Hematopoietic multipotent progenitor cell treated with erythropoietin and hydrocortisone succinate and interleukin-3 and kit ligand, for 4 days (in vitro differentiated cells): ENCODE measurements around the gene SLC39A11.
"Not testable (repeated sequence)": the region's sequence is repeated elsewhere in the genome, so short reads cannot be mapped to it uniquely, and the experiment has no call there.

Experiments used
- DNase-seq: peaks from one replicate; pipeline ENCODE4 v3.0.0-alpha.2; 2015

The SLC39A11 gene

GRCh38 chr17:72773225-72773624 lies 319.3 kb downstream of the SLC39A11 start:
- not testable (repeated sequence) for DNase-seq

- no peak for DNase-seq
Measured at GRCh38 chr17:72772331-72772821, 320.1 kb downstream of the SLC39A11 start.

DNA sequence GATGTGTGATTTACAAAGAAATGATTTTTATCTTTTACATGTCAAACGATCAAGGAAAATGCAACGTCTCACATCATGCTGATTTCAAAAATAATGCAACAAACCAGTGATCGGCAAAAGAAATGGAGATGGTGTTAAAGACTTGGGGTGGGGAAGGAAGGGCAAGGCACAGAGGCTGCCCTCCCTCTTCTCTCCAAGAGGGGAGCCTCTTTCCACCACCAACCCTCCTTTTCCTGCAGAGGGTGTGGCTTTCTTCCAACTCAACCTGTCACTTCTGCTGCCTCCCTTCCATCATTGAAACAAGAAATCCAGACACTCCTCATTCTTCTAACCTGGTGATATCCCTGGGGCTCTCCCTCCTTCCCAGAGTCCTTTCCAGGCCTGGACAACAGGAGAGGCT lies 320.8 kb downstream of the SLC39A11 start:
- no peak for DNase-seq

- no peak for DNase-seq
Measured at GRCh38 chr17:72766761-72767356, 325.6 kb downstream of the SLC39A11 start.

DNA sequence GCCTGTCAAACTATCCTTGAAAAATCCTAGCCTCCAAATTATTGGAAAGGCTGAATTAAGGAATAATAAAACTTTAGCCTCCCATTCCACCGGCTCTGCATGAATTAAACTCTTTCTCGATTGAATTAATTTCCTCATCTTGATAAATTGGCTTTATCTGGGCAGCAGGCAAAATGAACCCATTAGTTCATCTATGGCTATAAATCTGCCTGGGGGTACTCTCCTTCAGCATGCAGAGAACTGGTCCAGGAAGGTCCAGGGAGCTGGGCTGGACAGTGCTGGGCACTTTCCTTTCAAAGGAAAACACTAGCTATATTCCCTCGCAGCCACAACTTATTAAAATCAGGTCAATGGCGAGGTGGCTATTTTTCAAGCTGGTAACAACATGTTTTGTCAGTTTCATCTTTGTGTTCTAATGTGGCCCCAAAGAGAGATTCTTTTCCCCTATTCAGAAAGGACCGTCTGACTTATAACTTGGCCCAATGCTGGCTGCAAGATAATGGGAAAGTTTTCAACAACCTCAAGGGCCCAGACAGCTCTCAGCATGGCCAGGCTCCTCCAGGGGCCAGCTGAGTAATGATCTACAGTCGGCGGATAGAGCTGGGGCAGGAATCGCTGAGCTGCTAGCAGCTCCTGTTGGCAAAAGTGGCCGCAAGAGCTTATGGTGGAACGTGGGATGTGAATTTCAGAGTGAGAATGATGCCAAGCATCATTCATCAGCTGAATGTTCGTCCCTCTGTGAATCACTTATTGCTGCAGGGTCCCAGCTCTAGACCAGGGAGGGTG lies 326.9 kb downstream of the SLC39A11 start:
- DNase-seq, result no peak

DNA sequence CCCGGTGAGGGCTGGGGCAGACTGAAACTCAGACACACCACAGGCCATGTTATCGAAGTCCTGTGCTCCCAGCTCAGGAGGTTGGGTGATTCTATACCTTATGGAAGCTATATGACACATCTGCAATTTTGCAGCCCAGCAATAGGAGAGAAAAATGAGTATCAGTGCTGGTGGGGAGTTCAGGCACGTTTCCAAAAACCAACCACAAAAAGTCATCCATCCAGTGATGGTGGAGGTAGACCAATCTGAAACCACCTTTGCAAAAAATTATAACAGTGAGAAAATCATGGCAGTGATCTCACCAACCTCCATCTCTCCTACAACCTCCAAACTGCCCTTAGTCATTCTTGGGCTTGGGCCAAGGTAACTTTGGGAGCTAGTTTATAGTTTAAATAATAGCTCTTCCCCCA lies 327.9 kb downstream of the SLC39A11 start:
- DNase-seq, result no peak

GRCh38 chr17:72763981-72764380 lies 328.5 kb downstream of the SLC39A11 start:
- DNase-seq, result no peak

- DNase-seq, result peak; percentile 20
Measured at GRCh38 chr17:72761893-72762575, 330.5 kb downstream of the SLC39A11 start.

GRCh38 chr17:72761431-72761830 lies 331.1 kb downstream of the SLC39A11 start:
- DNase-seq, result peak; percentile 74

DNA sequence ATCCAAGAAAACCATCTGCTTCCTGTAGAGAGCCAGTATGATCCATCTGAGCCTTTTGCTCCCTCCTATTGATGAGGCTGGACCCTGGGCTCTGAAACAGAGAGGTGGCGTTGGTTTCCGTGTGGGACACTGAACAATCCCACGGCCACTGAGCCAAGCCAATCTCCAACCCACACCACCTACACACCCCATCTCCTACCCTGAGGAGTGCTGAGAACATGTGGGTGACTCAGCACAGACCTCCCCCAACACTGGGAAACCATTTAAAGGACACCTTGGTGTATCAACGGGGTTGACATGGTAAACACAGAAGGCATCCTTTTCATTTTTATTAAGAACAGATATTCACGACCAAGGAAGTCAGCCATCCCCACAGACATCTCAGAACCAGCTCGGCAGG lies 332.1 kb downstream of the SLC39A11 start:
- DNase-seq, result no peak

GRCh38 chr17:72759301-72759700 lies 333.2 kb downstream of the SLC39A11 start:
- DNase-seq, result no peak

GRCh38 chr17:72756256-72756655 lies 336.2 kb downstream of the SLC39A11 start:
- no peak for DNase-seq

- no peak for DNase-seq
Measured at GRCh38 chr17:72754513-72754912, 338.0 kb downstream of the SLC39A11 start.

- DNase-seq, result no peak
Measured at GRCh38 chr17:72751746-72752145, 340.7 kb downstream of the SLC39A11 start.

- DNase-seq, result no peak
Measured at GRCh38 chr17:72749119-72749572, 343.3 kb downstream of the SLC39A11 start.

DNA sequence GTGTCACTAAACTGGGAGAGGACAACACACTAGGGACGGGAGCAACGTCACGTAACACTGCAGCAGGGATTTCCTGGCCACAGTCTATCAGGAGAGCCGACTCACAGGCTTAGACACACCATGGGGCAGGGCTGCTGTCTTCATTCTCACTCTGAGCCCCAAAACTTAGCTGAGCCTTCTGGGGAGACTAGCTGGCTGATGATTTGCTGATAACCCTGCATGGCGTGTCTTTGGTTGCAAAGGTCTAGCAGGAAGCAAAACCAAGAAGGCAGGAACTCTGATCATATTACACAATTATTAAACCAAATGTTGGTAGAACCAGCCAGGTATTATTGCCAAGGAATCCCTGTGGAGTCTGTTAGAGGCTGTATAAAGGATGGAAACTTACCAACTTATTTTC lies 345.0 kb downstream of the SLC39A11 start:
- no peak for DNase-seq

GRCh38 chr17:72745241-72745640 lies 347.2 kb downstream of the SLC39A11 start:
- no peak for DNase-seq

DNA sequence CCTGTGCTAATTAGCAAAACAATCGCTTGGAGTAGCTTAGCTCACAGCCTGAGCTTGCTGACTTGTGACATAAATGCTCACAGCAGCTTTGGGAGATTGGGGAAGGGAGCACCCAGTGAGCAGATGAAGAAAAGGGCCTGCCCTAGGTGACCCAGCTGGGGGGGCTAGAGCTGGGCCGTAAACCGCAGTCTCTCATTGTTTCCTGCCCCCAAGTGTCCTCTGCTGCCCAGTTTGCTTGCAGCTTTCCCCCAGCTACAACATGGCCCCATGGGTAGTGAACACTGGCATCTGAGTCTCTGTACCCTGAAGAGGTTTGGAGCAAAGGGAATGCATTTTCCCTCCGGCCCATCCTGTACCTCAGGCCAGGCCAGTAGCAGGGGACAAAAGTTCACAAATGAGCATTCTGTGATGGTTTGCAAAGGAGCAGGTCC lies 349.4 kb downstream of the SLC39A11 start:
- DNase-seq, result no peak

DNA sequence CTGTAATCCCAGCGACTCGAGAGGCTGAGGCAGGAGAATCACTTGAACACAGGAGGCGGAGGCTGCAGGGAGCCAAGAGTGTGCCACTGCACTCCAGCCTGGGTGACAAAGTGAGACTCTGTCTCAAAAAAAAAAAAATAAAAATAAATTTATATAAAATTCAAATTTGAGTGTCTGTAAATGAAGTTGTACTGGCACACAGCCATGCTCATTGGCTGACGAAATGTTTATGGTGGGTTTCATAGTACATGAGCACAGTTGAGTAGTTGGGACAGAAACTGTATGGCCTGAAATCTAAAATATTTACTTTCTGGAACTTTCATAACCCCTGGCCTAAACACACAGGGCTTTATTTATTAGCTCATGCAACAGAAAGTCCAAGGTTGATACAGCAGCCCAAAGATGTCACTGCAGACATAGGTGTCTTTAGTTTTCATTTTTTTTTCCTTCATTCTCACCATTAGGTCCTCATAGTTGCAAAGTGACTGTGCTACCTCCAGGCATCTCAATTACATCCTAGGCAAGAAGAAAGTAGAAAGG lies 355.3 kb downstream of the SLC39A11 start:
- DNase-seq, result no peak

DNA sequence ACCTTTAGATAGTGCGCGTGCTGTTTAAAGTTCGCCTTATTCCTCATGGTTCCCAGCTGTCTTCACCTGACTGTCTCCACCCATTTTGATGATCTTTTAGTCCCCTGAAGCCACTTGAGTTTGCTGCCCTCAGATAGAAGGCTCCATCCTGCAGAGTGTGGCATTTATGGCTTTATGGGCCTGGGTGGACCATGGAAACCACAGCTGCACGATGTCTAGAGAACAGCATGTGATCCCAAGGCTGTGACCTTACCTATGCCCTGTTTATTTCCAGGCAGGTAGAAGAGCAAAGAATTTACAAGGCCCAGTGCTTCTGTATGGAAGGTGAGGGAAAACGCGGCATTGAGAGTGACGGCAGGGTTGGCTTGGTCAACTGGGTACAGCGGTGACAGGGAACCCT lies 356.9 kb downstream of the SLC39A11 start:
- DNase-seq, result no peak

DNA sequence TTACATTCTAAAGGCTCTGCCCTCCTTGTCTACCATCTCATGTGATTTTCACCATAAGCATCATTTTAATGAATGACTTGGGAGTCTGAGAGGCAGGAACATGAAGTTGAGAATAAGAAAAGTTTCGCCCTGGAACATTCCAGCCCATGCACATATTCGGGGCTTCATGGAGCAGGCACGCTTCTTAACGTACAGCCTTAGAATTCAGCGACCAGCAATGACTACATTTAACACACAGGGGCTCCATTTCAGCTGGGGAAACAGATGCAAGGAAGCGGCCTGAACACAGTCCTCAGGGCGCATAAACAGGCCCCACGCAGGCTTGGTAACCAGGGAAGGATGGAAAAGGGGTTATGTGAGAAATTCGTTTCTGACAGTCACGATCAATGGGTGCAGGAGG lies 357.4 kb downstream of the SLC39A11 start:
- DNase-seq, result no peak

GRCh38 chr17:72734613-72735012 lies 357.9 kb downstream of the SLC39A11 start:
- DNase-seq, result no peak

DNA sequence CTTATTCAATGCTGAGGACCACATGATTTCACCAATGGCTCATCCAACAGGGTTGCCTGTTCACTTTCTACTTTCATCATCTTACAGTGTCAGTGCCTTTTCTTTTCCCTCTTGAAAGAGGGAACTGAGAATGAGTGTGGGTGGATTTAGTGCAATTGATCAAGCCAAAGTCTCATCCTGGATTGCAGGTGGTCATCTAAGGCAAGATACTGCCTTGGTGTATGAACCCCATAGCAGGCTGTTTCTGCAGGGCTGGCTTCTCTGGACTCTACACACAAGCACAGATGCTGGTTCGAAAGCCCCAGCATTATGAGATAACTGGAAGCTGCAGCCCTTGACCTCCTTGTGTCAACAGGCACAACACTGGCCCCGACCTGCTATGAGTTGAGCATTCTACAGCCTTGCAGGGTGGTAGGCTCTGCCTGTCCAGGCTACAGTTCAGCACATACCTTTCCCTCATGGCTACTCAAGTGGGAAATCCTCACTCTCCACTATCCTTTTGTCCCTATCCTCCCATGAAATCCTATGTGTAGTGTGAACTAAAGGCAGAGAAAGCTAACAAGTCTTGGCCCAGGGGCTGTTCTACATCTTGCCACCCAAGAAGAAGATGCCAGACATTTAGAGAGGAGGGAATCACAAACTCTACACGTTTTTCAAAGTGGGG lies 358.7 kb downstream of the SLC39A11 start:
- no peak for DNase-seq
